ENCODE data around the gene TMC8. TPM values are rescaled to one million over a fixed set of nuclear protein-coding genes. Genes with fewer than 3 reads are reported as not detected.
A peak's percentile ranks its signal among the peaks of the same experiment; 100 is the strongest.
"Not testable (repeated sequence)": the region's sequence is repeated elsewhere in the genome, so short reads cannot be mapped to it uniquely, and the experiment has no call there.

The TMC8 gene
- total RNA-seq, 1 donor from 2014 or later = 0.41 TPM

- FAIRE-seq (no peak), DNase-seq (ENCODE audit: low spot score in 2 of 2) (no peak)
These were observed 21.7 kb upstream of the TMC8 start for GRCh38 chr17:78108726-78109488.

GRCh38 chr17:78109489-78109761, 21.1 kb upstream of the TMC8 start:
- DNase-seq (ENCODE audit: low spot score in 2 of 2) (no peak), FAIRE-seq (no peak)

DNA sequence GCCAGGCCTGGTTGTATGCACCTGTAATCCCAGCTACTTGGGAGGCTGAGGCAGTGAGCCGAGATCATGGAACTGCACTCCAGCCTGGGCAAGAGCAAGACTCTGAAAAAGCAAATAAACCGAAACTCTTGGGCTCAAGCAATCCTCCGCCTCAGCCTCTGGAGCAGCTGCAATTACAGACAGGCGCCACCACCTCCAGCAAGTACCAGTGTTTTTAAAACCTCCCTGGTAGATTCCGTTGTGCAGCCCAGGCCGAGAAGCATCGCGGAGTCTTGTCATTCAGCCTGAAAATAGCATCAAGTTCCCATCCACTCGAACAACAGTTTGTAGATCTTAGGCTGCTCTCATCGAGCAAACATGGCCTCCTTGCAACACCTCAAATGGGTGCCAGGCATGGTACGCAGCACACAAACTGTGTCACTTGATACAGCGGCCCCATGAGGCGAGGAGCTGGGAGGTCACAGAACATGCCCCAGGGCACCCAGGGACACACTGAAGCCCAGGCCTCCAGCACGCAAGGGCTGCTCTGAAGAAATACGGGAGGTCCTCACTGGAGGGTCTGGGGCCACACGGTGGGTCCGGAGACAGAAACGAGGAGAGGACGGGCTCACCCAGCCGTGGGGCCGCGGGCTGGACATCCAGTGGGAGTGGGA, 20.1 kb upstream of the TMC8 start:
- no peak for DNase-seq (ENCODE audit: low spot score in 2 of 2)
- no peak for FAIRE-seq

DNA sequence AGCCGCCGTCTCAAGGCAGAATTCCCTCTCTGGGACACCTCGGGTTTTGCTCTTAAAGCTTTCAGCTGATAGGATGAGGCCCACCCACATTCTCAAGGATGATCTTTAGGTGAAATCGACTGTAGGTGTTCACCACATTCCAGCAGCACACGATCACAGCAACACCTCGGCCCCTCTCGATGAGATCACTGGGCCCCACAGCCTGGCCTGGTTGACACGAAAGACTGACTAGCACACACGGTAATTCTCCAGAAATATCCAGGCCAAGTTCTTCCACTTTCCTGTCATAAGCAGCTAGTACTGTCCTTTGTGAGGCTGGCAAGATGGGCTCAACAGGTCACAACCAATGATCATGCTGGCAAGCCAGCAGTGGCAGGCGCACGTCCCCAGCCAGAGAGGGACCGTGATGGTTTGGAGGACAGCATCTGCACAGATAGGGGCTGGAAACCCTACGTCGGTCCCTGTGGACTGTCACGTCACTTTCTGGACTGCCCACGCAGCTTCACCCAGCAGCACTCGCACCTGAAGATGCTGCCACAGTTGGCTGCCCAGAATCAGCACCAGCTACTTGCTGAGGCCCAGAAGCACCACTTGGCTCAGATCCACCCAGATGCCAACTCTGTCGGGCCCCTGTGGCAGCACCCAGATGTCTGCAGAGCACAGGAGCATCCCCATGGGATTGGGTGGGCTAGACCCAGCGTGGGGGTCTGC, 19.4 kb upstream of the TMC8 start:
- peak in 1 of 2 donors; percentile 33 for DNase-seq (ENCODE audit: low spot score in 2 of 2)
- FAIRE-seq = no peak

DNA sequence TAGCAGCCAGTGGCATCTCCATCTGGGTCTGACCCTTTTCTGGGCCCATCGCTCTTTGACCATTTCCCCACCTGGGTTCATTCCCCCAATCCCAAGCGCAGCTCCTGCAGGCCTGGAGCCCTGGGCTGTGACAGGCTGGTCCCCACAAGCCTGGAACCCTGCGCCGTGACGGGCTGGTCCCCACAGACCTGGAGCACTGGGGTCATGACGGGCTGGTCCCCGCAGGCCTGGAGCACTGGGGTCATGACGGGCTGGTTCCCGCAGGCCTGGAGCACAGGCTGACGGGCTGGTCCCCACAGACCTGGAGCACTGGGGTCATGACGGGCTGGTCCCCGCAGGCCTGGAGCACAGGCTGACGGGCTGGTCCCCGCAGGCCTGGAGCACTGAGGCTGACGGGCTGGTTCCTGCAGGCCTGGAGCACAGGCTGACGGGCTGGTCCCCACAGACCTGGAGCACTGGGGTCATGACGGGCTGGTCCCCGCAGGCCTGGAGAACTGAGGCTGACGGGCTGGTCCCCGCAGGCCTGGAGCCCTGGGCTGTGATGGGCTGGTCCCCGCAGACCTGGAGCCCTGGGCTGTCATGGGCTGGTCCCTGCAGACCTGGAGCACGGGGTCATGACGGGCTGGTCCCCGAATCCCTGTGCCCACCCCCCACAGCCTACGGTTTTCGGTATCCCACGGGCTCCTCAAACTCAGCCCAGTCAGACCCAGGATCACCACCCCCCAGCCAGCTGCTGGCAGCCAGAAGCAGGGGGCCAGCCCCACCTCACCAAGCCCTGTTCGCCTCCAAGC, 18.6 kb upstream of the TMC8 start:
- FAIRE-seq (no peak), DNase-seq (ENCODE audit: low spot score in 2 of 2) (no peak)

GRCh38 chr17:78112518-78113471, 17.8 kb upstream of the TMC8 start:
- FAIRE-seq = no peak
- DNase-seq (ENCODE audit: low spot score in 2 of 2) = peak; percentile 82 to 91

DNA sequence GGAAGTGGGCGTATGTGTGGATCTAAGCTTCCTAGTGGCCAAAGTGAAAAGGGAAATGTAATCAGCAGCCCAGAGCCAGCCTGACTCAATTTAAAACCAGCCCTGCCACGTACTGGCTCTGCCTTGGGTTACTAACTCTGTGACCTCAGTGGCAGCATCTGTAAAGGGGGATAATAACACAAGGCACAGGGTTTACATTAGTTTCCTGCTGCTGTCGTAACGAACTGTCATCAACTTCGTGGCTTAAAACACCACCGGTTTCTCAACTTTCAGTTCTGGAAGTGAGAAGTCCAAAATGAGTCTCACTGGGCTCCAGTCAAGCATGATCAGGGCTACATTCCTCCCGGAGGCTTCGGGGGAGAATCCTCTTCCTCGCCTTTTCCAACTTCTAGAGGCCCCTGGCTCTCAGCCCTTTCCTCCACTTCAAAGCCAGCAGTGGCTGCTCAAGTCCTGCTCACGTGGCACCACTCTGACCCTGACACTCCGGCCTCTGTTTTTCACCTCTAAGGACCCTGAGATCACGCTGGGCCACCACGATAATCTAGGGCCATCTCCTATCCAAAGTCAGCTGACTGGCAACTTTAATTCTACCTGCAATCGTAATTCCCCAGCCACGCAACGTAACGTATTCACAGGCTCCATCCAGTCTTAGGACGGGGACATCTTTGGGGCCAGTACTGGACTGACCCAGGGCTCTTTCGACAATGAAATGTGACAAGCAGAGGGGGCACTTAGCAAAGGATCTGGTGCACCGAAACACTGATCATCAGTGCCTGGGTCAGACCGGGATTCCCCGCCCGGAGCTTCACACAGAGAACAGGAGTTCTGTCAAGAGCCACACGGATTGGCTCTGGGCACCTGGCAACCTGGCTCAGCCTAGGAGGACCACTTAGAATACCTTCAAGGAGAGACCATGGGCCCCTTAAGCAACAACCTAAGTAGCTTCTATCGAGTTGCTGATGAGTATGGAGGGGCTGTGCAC, 16.5 kb upstream of the TMC8 start:
- FAIRE-seq (no peak), DNase-seq (ENCODE audit: low spot score in 2 of 2) (peak in 1 of 2 donors; percentile 12)

- peak; percentile 77 to 90 for DNase-seq (ENCODE audit: low spot score in 2 of 2)
- no peak for FAIRE-seq
These were observed 15.5 kb upstream of the TMC8 start for GRCh38 chr17:78114831-78115723.

- FAIRE-seq; DNase-seq (ENCODE audit: low spot score in 2 of 2): not testable (repeated sequence)
These were observed 14.8 kb upstream of the TMC8 start for GRCh38 chr17:78115803-78116202.

GRCh38 chr17:78116411-78116810, 14.2 kb upstream of the TMC8 start:
- DNase-seq (ENCODE audit: low spot score in 2 of 2) = no peak
- no peak for FAIRE-seq

GRCh38 chr17:78117027-78117981, 13.3 kb upstream of the TMC8 start:
- no peak for FAIRE-seq

DNA sequence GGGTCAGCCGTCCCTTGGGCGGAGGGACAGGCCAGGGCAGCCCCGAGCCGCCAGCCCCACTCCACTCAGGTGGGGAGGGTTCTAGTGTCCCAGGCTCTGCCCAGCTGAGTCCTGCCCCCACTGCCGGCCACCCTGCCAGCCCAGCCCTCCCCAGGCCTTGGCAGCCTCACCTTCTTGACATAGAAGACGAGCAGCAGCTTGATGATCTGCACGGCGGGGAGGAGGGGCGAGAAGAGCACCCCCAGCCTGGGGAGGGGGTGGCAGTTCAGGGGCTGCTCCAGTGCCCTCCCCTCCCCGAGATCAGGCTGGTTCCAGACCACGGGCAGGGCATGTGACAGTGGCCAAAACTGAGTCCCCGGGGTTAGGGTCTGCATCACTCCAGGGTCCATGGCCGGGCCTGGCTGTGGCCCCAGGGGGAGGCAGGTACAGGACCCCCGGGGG, 11.8 kb upstream of the TMC8 start:
- DNase-seq (ENCODE audit: low spot score in 2 of 2) (no peak), FAIRE-seq (no peak)

More at GRCh38 chr17:78117027-78117981, 13.3 kb upstream of the TMC8 start:
- DNase-seq (ENCODE audit: low spot score in 2 of 2) = no peak

- no peak for FAIRE-seq
- DNase-seq (ENCODE audit: low spot score in 2 of 2) = no peak
These were observed 10.0 kb upstream of the TMC8 start for GRCh38 chr17:78120537-78120936.

- DNase-seq (ENCODE audit: low spot score in 2 of 2) = no peak
- no peak for FAIRE-seq
These were observed 9.4 kb upstream of the TMC8 start for GRCh38 chr17:78120971-78121800.

DNA sequence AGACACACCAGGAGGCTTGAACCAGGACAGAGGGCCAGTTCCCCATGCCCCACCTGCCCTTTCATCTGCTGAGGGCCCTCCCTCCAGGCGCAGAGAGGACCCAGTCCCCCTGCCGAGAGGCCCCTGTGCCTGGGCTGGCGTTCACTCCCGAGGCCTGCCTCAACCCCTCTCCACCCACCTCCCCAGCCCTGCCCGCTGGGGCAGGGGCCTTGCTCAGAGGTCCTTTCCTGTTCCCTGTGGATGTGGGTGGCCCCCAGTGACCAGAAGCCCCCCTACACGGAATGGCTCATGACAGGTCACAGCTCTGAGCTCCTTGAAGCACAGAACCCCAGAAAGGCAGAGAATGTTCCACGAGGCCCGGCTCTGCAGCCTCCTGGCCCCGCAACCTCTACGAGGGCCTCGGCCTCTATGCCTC, 8.8 kb upstream of the TMC8 start:
- no peak for FAIRE-seq
- no peak for DNase-seq (ENCODE audit: low spot score in 2 of 2)
